ENCODE results near the gene TARDBP. TPM values are rescaled to one million over a fixed set of nuclear protein-coding genes. Genes with fewer than 3 reads are reported as not detected.
A peak's percentile ranks its signal among the peaks of the same experiment; 100 is the strongest.

Gene TARDBP
- total and polyA plus RNA-seq, 8 donors = 68.8 to 243 (median 118) TPM

- no peak for DNase-seq
- Histone ChIP-seq H3K36me3 (no peaks in the 10 kb centered on the region), H3K4me1 (peaks cover 2 to 22% (median 8%) of the 10 kb centered on the region in 4 donors), H3K27me3 (no peaks in the 10 kb centered on the region), H3K9me3 (no peaks in the 10 kb centered on the region), H3K4me3 (no peak overlapping the region), H3K27ac (no peak overlapping the region)
- intact Hi-C loops (cut with DNase I; ENCODE audit: low total_unique reads) = no loop called here
- TF ChIP-seq POLR2AphosphoS5 (IDR thresholded peaks at IDR 0.05) (no peak), POLR2A (IDR thresholded peaks at IDR 0.05) (no peak), EP300 (IDR thresholded peaks at IDR 0.05) (no peak), CTCF (IDR thresholded peaks at IDR 0.05) (no peak)
- 81 to 90% (median 89%) methylated on average over 17 of the region's 17 CpGs for WGBS, 5 donors
Observed at GRCh38 chr1:10973956-10974881, 38.2 kb upstream of the TARDBP start.

- no peak for TF ChIP-seq POLR2A (IDR thresholded peaks at IDR 0.05)
- TF ChIP-seq CTCF (IDR thresholded peaks at IDR 0.05) = no peak
- no peak for TF ChIP-seq EP300 (IDR thresholded peaks at IDR 0.05)
- peak in 1 of 3 donors; percentile 10 for TF ChIP-seq POLR2AphosphoS5 (IDR thresholded peaks at IDR 0.05)
- intact Hi-C loops (cut with DNase I; ENCODE audit: low total_unique reads) = no loop called here
- Histone ChIP-seq H3K27ac (peak overlapping the region; percentile 28 to 48 (median 34)), H3K27me3 (no peaks in the 10 kb centered on the region), H3K9me3 (no peaks in the 10 kb centered on the region), H3K4me1 (peaks cover 17 to 37% (median 23%) of the 10 kb centered on the region in 4 donors), H3K36me3 (no peaks in the 10 kb centered on the region), H3K4me3 (no peak overlapping the region)
- WGBS, 5 donors = 31 to 53% (median 50%) methylated on average over 19 of the region's 19 CpGs
- peak; percentile 64 to 77 for DNase-seq
Observed at GRCh38 chr1:10975567-10976326, 36.7 kb upstream of the TARDBP start.

GRCh38 chr1:10978719-10979118, 33.7 kb upstream of the TARDBP start:
- Histone ChIP-seq H3K9me3 (no peaks in the 10 kb centered on the region), H3K27me3 (peaks cover 0 to 4% (median 0%) of the 10 kb centered on the region in 3 donors), H3K4me3 (no peak overlapping the region), H3K27ac (no peak overlapping the region), H3K4me1 (peaks cover 19 to 37% (median 24%) of the 10 kb centered on the region in 4 donors), H3K36me3 (no peaks in the 10 kb centered on the region)
- WGBS, 5 donors = 64 to 80% (median 69%) methylated on average over 4 of the region's 4 CpGs
- no peak for TF ChIP-seq EP300 (IDR thresholded peaks at IDR 0.05)
- no peak for TF ChIP-seq POLR2AphosphoS5 (IDR thresholded peaks at IDR 0.05)
- TF ChIP-seq CTCF (IDR thresholded peaks at IDR 0.05) = no peak
- no peak for TF ChIP-seq POLR2A (IDR thresholded peaks at IDR 0.05)
- intact Hi-C loops (cut with DNase I; ENCODE audit: low total_unique reads) = no loop called here
- DNase-seq = no peak

GRCh38 chr1:10979483-10979920, 33.0 kb upstream of the TARDBP start:
- DNase-seq = peak in 1 of 2 donors; percentile 72
- Histone ChIP-seq H3K27ac (peak overlapping the region in 4 of 5 donors; percentile 65 to 70 (median 68)), H3K4me3 (no peak overlapping the region), H3K36me3 (no peaks in the 10 kb centered on the region), H3K27me3 (peaks cover 0 to 4% (median 0%) of the 10 kb centered on the region in 3 donors), H3K4me1 (peaks cover 17 to 33% (median 24%) of the 10 kb centered on the region in 4 donors), H3K9me3 (no peaks in the 10 kb centered on the region)
- TF ChIP-seq POLR2A (IDR thresholded peaks at IDR 0.05) (no peak), EP300 (IDR thresholded peaks at IDR 0.05) (no peak), POLR2AphosphoS5 (IDR thresholded peaks at IDR 0.05) (no peak), CTCF (IDR thresholded peaks at IDR 0.05) (no peak)
- WGBS, 5 donors = 48 to 57% (median 56%) methylated on average over 13 of the region's 13 CpGs
- intact Hi-C loops (cut with DNase I; ENCODE audit: low total_unique reads) = no loop called here
